ENCODE results near the gene VPS51. TPM values are rescaled to one million over a fixed set of nuclear protein-coding genes. Genes with fewer than 3 reads are reported as not detected.
A peak's percentile ranks its signal among the peaks of the same experiment; 100 is the strongest.
"Not testable (repeated sequence)": the region's sequence is repeated elsewhere in the genome, so short reads cannot be mapped to it uniquely, and the experiment has no call there.

The VPS51 gene
- polyA plus RNA-seq, 10 donors = 75.4 to 150 (median 107) TPM

GRCh38 chr11:65118097-65118837 lies 22.3 kb downstream of the VPS51 start:
- DNase-seq = no peak

- DNase-seq = not testable (repeated sequence)
Measured at GRCh38 chr11:65118891-65119669, 23.1 kb downstream of the VPS51 start.

DNA sequence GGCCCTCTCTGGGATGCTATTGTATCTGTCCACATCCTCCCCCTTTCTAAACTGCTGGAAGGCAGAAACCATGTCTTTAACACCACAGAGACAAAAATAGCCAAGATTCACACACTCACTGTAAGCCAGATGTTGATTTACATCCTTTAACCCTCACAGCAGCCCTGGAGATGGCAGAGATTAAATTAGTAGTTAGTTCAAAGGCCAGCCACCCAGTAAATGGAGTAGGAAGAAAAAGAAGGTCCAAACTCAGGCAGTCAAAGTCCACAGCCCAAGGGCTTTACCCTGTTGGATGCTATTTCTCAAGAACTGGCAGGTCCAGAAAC lies 23.6 kb downstream of the VPS51 start:
- no peak for DNase-seq

DNA sequence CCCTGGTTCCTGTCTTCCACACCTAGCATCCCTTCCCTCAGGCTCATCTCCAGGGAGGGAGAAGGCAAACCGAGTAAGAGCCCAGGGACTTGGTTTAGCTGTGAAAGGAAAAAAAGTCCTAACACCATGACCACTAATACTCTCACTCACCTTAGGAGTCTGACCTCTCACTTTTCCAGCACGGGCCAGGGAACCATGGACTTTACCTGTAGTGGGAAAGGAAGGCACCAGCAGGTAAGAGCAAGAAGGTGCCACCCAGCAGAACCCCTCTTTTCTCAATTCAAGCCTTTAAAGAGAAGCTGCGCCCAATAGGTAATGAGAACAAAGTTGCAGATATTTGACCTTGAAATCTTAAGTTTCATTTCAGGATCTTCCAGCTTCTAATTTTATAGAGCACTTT lies 24.8 kb downstream of the VPS51 start:
- no peak for DNase-seq

DNA sequence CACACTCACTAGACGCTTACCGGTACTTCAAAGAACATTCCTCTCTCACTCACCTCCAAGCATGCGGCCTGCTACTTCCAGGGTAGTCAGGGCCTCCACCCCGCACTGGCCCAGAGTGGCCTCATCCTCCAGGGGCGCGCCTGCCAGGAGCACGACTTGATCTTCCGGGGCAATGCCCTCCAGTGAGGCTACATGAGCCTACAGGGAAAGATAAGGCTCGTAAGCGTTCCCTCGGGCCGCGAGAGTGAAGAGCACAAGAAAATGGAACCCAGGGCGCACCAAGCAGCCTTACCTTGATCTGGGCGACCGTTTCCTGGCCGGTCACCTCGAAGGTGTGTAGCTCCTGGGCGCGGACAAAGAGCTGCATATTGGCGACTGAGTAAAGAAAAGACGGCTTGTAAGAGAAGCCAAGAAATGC lies 25.4 kb downstream of the VPS51 start:
- no peak for DNase-seq

DNA sequence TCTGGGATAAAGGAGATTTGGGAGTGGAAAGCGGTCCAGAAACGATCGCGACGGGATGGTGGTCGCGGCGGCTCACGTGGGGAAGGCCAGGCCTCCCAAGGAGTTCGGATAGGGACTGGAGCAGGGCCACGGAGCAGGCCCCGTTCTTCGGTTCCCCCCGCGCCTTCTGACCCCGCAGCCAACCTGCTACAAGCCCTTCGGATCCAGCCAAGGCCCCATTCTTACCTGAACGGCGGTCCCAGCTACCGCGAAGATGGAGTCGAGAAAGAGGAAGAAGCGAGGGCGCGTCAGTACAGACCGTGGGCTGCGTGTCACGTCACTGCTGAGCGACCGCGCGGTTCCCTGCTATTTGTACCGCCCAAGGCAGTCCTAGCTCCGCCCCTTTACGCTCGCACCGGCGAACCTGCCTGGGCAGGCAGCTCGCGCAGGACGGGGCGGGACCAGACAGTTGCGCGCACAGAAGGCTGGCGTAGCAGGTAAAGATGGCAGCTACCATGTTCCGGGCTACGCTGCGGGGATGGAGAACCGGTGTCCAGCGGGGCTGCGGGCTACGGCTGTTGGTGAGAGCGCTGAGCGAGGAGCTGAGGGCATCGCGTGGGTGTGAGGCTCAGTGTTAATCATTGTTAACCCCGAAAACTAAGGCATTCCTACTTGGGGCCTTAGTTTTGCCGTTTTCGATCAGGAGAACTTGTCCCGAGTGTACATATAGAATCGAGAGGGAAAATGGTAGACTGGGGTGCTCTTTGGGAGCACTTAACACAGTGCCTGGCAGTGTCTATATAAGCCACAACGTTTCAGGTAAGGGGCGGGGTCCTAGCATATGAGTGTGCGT lies 26.1 kb downstream of the VPS51 start, which contains the start of the genes FAU and MRPL49:
FAU (minus strand) TSS at position 270 of the 832 bp plus-strand sequence. CDS start 321 bp downstream, outside the sequence.
MRPL49 (plus strand) TSS at position 457 of the 832 bp plus-strand sequence; CDS start at position 483, 26 bp downstream.
- peak; percentile 95 to 99 (median 97) for DNase-seq

DNA sequence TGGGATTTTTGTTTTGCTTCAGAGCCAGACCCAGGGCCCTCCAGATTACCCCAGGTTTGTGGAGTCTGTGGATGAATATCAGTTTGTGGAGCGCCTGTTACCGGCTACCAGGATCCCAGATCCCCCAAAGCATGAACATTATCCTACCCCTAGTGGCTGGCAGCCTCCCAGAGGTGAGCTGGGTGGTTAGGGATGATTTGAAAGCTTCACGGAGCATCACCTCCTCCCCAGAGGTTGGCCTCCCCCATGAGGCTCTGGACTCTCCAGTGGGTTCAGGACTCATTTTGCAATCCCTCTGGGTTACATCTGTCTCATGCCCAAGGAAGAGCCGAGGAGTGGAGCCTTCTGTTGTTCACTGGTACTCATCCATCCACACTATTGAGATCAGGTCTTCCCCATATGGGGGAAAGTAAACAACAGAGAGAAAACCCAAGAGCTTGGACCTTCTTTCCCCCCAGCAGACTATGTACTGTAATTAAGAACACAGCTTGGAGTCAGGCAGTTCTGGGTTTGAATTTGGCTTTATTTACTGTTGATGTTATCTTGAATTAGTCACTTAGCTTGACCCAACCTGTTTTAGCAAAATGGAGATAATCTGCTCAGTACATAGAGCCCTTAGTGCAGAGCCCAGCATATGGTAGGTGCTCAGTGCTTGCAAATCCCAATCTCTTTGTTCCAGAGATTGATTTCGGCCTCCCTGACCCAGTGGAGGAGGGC lies 28.6 kb downstream of the VPS51 start:
- DNase-seq = no peak

DNA sequence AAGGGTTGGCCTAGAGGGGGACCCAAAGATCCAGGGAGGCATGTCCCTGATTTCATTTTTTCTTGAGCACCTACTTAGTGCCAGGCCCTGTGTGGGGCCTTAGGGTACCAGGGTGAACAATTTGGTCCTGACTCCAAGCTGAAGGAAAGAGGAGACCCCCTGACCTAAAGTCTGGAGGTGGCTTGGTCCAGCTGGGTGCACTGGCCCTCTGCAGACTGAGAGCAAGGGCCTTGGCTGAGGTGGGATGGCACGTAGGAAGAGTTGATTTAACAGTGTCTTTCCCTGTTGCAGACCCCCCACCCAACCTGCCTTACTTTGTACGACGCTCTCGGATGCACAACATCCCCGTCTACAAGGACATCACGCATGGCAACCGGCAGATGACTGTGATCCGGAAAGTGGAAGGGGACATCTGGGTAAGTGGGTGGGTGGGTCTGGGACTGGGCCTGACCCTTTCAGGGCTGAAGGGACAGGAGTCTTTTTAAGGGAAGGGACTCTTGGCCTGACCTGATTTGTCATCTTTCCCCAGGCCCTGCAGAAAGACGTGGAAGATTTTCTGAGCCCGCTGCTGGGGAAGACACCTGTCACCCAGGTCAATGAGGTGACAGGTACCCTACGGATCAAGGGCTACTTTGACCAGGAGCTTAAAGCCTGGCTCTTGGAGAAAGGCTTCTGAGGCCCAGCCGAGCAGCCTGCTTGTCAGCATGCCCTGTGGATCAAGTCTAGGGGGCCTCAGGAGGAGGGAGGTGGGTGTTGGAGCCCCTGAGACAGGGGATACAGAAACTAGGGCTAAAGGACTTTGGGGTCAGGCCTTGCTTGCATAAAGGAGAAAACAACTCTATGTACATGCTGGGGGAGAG lies 29.4 kb downstream of the VPS51 start:
- no peak for DNase-seq

DNA sequence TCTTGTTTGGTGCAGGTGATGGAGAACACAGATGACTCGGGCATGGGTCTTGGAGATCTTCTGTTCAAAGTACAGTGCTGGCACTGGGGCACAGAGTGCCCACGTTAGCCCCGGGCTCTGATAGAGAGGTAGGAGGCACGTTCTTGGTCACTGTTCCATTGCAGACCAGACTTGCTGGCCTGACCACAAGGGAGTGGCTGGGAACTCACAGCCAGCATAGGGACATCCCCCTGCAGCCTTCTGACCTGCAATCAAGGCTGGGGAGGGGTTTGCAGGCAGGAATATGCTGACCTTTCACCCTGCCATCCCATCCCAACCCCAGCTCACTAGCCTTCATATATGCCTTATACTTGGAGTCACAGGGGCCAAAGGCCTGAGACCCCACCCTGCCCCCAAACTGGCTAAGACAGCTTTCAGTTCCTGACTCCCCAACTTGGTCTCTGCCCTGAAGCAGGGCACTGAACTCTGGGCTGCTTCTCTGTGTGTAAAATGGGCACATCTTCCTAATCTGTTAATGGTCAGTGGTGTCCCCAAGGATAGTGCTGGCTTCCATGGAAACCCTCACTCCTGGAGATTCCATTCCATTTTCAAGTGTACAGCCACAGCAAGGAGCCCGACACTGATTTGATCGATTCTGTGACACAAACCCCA lies 30.7 kb downstream of the VPS51 start:
- no peak for DNase-seq

- no peak for DNase-seq
Measured at GRCh38 chr11:65127473-65128181, 31.6 kb downstream of the VPS51 start.

GRCh38 chr11:65128182-65129145 lies 32.5 kb downstream of the VPS51 start:
- DNase-seq = no peak

GRCh38 chr11:65129649-65130441 lies 33.8 kb downstream of the VPS51 start:
- DNase-seq = no peak

- no peak for DNase-seq
Measured at GRCh38 chr11:65130631-65131416, 34.8 kb downstream of the VPS51 start.

DNA sequence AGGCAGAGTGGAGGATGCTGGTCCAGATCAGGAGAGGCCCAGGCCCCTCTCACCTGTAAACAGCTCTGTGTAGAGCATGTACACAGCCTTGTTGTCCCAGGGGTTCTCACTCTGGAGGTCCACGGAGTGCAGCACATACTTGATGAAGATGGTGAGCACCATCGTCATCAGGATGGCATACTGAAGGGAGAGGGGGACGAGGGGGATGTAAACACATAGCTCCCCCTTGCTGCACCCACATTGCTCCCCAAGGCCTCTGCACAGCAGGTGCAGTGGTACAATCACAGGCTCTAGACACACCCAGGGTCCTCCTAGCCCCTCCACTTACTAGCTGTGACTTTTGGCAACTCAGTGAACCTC lies 35.4 kb downstream of the VPS51 start:
- DNase-seq = no peak

- DNase-seq = no peak
Measured at GRCh38 chr11:65131895-65132237, 35.9 kb downstream of the VPS51 start.

DNA sequence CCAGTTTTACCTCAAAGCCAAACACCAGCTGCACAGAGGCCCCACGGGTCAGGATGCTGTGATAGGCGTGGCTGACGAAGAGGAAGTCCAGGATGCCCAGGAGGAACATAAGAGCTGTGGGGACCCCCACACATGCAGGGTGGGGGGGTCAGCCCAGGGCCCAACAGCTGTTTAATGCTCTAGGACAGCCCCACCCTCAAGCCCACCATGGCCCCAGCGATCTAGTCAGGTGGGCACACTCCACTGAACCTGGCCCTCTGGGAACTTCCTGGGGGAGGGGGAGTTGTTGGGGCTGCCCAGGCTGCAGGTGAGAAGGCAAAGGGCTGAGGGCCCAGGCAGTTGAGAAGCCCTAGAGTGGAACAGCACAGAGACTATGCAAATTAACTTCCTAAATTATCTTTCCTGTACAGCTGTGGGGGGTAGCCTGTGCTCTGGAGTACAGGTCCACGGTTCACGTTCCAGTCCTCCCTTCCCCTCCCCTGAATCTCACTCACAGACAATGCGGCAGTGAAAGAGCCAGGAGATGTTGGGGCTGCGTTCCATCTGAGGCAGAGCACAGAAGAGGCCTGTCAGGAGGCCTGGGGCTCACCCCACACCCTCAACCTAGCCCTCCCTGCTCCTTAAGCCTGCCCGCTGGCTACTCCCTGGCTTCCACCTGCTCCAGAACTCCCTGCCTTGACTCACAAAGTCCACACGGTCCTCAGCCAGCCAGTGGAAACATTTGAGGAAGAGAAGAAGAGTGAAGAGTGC lies 36.4 kb downstream of the VPS51 start:
- DNase-seq = no peak
